SU-DHL-6 (cell line): ENCODE data around the gene AKR1B1.

ENCODE experiments used
- H2AFZ ChIP-seq: fragments of 200-600 bp; sonication (generic); 2 replicates; pipeline ENCODE4 v1.6.1; 2014; ENCODE audit warnings: low read depth, mild to moderate bottlenecking, moderate library complexity, mixed read lengths, antibody characterized with exemption, low read length; ENCODE audit not compliant: severe bottlenecking
- H3F3A ChIP-seq: fragments of 200-600 bp; shearing (Covaris generic); 2 replicates; pipeline ENCODE4 v1.6.0; 2016; ENCODE audit warnings: antibody characterized with exemption, mild to moderate bottlenecking; ENCODE audit not compliant: insufficient read depth
- H3K27ac ChIP-seq: fragments of 200-600 bp; sonication (generic); 2 replicates; pipeline ENCODE4 v1.5.1; 2016; ENCODE audit warnings: low read depth, mild to moderate bottlenecking, low read length, moderate library complexity, mixed read lengths
- H3K27me3 ChIP-seq: fragments of 200-600 bp; sonication (generic), shearing (Covaris generic); 2 replicates; pipeline ENCODE4 v1.6.0; 2014; ENCODE audit warnings: mild to moderate bottlenecking, low read length
- H3K36me3 ChIP-seq: fragments of 200-600 bp; sonication (generic); 2 replicates; pipeline ENCODE4 v1.6.1; 2014; ENCODE audit warnings: mild to moderate bottlenecking, low read length, mixed read lengths
- H3K4me2 ChIP-seq: fragments of 300-600, 200-600 bp; shearing (Covaris generic), sonication (generic); 2 replicates; pipeline ENCODE4 v1.6.0; 2014; ENCODE audit warnings: low read length, low read depth, mild to moderate bottlenecking; ENCODE audit not compliant: poor library complexity, severe bottlenecking
- H3K4me3 ChIP-seq: fragments of 200-600 bp; sonication (generic); 2 replicates; pipeline ENCODE4 v1.5.1; 2014; ENCODE audit warnings: antibody characterized with exemption, low read length, mild to moderate bottlenecking, mixed read lengths; ENCODE audit not compliant: insufficient read depth, poor library complexity, severe bottlenecking
- H3K79me2 ChIP-seq: fragments of 200-600 bp; sonication (generic); 2 replicates; pipeline ENCODE4 v1.6.1; 2014; ENCODE audit warnings: mild to moderate bottlenecking, low read length, moderate library complexity; ENCODE audit not compliant: insufficient read depth
- H3K9ac ChIP-seq: fragments of 200-600 bp; sonication (generic); 2 replicates; pipeline ENCODE4 v1.7.0; 2014; ENCODE audit warnings: mild to moderate bottlenecking, low read length
- H3K9me2 ChIP-seq: fragments of 200-600 bp; sonication (generic); replicated peaks from 2 replicates; pipeline ENCODE4 v1.6.1; 2014; ENCODE audit warnings: low read length; ENCODE audit not compliant: insufficient read depth
- H3K9me3 ChIP-seq: fragments of 200-600 bp; sonication (generic); 2 replicates; pipeline ENCODE4 v1.6.1; 2014; ENCODE audit warnings: low read length, mixed read lengths; ENCODE audit not compliant: insufficient read depth
- H4K20me1 ChIP-seq: fragments of 200-600 bp; sonication (generic); 2 replicates; pipeline ENCODE4 v1.6.1; 2014; ENCODE audit warnings: low read depth, mild to moderate bottlenecking, antibody characterized with exemption, low read length, moderate library complexity, mixed read lengths
- CTCF ChIP-seq: fragments of 200-600 bp; sonication (generic); IDR thresholded peaks from one replicate; pipeline ENCODE4 v1.5.1; 2017; ENCODE audit warnings: antibody characterized with exemption, mild to moderate bottlenecking, low read length, moderate library complexity; ENCODE audit not compliant: insufficient read depth, poor library complexity, severe bottlenecking
- EZH2phosphoT487 ChIP-seq: fragments of 200-600 bp; sonication (generic), shearing (Covaris generic); conservative IDR thresholded peaks from 2 replicates; pipeline ENCODE4 v1.6.1; 2018; ENCODE audit warnings: mild to moderate bottlenecking, antibody characterized with exemption, low read length, moderate library complexity, mixed read lengths

AKR1B1 gene

DNA sequence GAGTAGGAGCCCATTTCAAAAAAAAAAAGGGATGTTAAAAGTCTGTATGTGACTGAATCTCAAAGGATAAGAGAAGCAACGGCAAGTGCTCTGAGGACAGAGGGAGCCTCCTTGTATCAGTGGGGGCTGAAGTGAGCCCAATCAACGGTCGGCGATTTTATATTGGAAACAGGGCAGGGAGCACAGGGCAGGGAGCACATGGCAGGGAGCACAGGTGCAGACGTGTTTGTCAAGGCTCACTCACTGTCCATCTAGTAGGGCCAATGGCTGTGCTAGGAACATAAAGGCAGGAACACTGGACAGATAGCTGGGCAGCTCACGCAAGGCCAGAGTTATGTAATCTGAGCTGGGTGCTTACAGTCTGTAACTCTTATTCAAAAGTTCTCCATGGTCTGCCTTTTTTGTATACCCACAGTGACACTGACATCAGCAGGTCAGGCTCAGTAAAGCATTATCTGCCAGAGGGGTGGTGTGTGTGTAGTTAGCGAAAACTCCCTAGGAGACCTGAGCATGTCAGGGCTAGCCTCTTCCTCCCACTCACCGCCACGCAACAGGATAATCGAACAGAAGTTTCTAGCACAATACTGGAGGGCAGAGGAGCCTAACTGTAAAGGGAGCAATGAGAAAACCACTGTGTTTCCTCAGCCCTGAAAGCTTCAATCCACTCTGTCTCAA is 15.4 kb downstream of the AKR1B1 start:
- H3K27ac ChIP-seq: no peak overlapping the region
- H3K36me3 ChIP-seq: no peaks in the 10 kb centered on the region
- no peaks in the 10 kb centered on the region for H3K79me2 ChIP-seq
- no peak overlapping the region for H3K4me3 ChIP-seq
- no peak overlapping the region for H2AFZ ChIP-seq
- no peaks in the 10 kb centered on the region for H3K9me3 ChIP-seq
- H4K20me1 ChIP-seq: no peaks in the 10 kb centered on the region
- no peak overlapping the region for H3K9ac ChIP-seq
- TF ChIP-seq EZH2phosphoT487 (no peak), CTCF (no peak)
- no peak overlapping the region for H3K4me2 ChIP-seq
- H3K27me3 ChIP-seq: no peaks in the 10 kb centered on the region
- no peaks in the 10 kb centered on the region for H3F3A ChIP-seq
- H3K9me2 ChIP-seq: no peaks in the 10 kb centered on the region

- Histone ChIP-seq H3K4me2 (no peak overlapping the region), H3K9ac (no peak overlapping the region), H3K79me2 (no peaks in the 10 kb centered on the region), H2AFZ (no peak overlapping the region), H3F3A (no peaks in the 10 kb centered on the region), H3K9me2 (no peaks in the 10 kb centered on the region), H3K9me3 (no peaks in the 10 kb centered on the region), H3K36me3 (no peaks in the 10 kb centered on the region), H3K4me3 (no peak overlapping the region), H3K27ac (no peak overlapping the region), H4K20me1 (no peaks in the 10 kb centered on the region), H3K27me3 (no peaks in the 10 kb centered on the region)
- no peak for TF ChIP-seq EZH2phosphoT487
- TF ChIP-seq CTCF: no peak
Observed at GRCh38 chr7:134442441-134443220, 16.3 kb downstream of the AKR1B1 start.

- H3K36me3 ChIP-seq: no peaks in the 10 kb centered on the region
- H3K27ac ChIP-seq: no peak overlapping the region
- no peaks in the 10 kb centered on the region for H3F3A ChIP-seq
Observed at GRCh38 chr7:134441264-134441663, 17.6 kb downstream of the AKR1B1 start.

More at GRCh38 chr7:134441264-134441663, 17.6 kb downstream of the AKR1B1 start:
- H4K20me1 ChIP-seq: no peaks in the 10 kb centered on the region
- H3K9ac ChIP-seq: no peak overlapping the region
- no peaks in the 10 kb centered on the region for H3K79me2 ChIP-seq
- H3K9me2 ChIP-seq: no peaks in the 10 kb centered on the region
- H3K4me3 ChIP-seq: no peak overlapping the region
- TF ChIP-seq CTCF (no peak), EZH2phosphoT487 (no peak)
- H3K4me2 ChIP-seq: no peak overlapping the region
- H3K9me3 ChIP-seq: no peaks in the 10 kb centered on the region
- H2AFZ ChIP-seq: no peak overlapping the region
- no peaks in the 10 kb centered on the region for H3K27me3 ChIP-seq
